Fibroblast of skin of left biceps (primary cell): ENCODE measurements around the gene TSPAN10.

Experiments
- DNase-seq, 2 experiments: peaks; one replicate each; pipeline ENCODE4 v3.0.0-alpha.2; 2013; ENCODE audit warnings: low read depth in 2 of 2

The TSPAN10 gene

GRCh38 chr17:81635431-81635830 lies 1.6 kb upstream of the TSPAN10 start:
- no peak for DNase-seq

GRCh38 chr17:81635973-81636504 lies 957 bp upstream of the TSPAN10 start:
- DNase-seq: no peak

- DNase-seq: no peak
Observed at GRCh38 chr17:81638683-81639082, 1.7 kb downstream of the TSPAN10 start.

- no peak for DNase-seq
Observed at GRCh38 chr17:81640011-81640410, 3.0 kb downstream of the TSPAN10 start.

- peak; percentile 19 to 24 for DNase-seq
Observed at GRCh38 chr17:81641825-81642489, 5.0 kb downstream of the TSPAN10 start.

GRCh38 chr17:81644496-81644895 lies 7.5 kb downstream of the TSPAN10 start:
- no peak for DNase-seq

GRCh38 chr17:81644976-81645952 lies 8.3 kb downstream of the TSPAN10 start:
- DNase-seq: no peak

- DNase-seq: no peak
Observed at GRCh38 chr17:81646869-81647600, 10.0 kb downstream of the TSPAN10 start.

- DNase-seq: no peak
Observed at GRCh38 chr17:81647640-81648012, 10.6 kb downstream of the TSPAN10 start.

GRCh38 chr17:81648013-81648706 lies 11.2 kb downstream of the TSPAN10 start:
- DNase-seq: no peak

- DNase-seq: no peak
Observed at GRCh38 chr17:81648707-81649085, 11.7 kb downstream of the TSPAN10 start.

- DNase-seq: no peak
Observed at GRCh38 chr17:81650951-81651350, 14.0 kb downstream of the TSPAN10 start.

- DNase-seq: peak in 1 of 2 experiments; percentile 14
Observed at GRCh38 chr17:81651692-81652091, 14.7 kb downstream of the TSPAN10 start.

GRCh38 chr17:81652906-81653771 lies 16.1 kb downstream of the TSPAN10 start:
- no peak for DNase-seq

GRCh38 chr17:81655378-81656117 lies 18.6 kb downstream of the TSPAN10 start:
- DNase-seq: no peak

GRCh38 chr17:81656118-81656743 lies 19.2 kb downstream of the TSPAN10 start, which contains the start of gene PDE6G:
Gene PDE6G, minus strand, starts transcription at chr17:81656542. Its CDS starts 3,237 bp downstream, at chr17:81653305.
- DNase-seq: no peak

GRCh38 chr17:81656835-81657234 lies 19.8 kb downstream of the TSPAN10 start:
- no peak for DNase-seq

GRCh38 chr17:81659038-81659437 lies 22.0 kb downstream of the TSPAN10 start:
- DNase-seq: no peak

GRCh38 chr17:81660441-81660840 lies 23.4 kb downstream of the TSPAN10 start:
- DNase-seq: no peak
